A172 (cell line): ENCODE measurements around the gene SLC4A9. TPM values are rescaled to one million over a fixed set of nuclear protein-coding genes. Genes with fewer than 3 reads are reported as not detected.
A peak's percentile ranks its signal among the peaks of the same experiment; 100 is the strongest.
"Not testable (repeated sequence)": the region's sequence is repeated elsewhere in the genome, so short reads cannot be mapped to it uniquely, and the experiment has no call there.

Source experiments
- DNase-seq: peaks from one replicate; pipeline ENCODE4 v3.0.0-alpha.2; 2015; ENCODE audit warnings: low spot score
- total RNA-seq: library from RNA; depleted of rRNA; stranded (reverse); fragments of >200 nt; shearing (Covaris generic); gene quantifications from 2 replicates; pipeline ENCODE4 v1.2.3, GENCODE V29; 2014

The SLC4A9 gene
- total RNA-seq, 1 experiment from 2014 or later = not detected

- no peak for DNase-seq
Observed at GRCh38 chr5:140338908-140339307, 21.1 kb upstream of the SLC4A9 start.

- no peak for DNase-seq
Observed at GRCh38 chr5:140339636-140340035, 20.4 kb upstream of the SLC4A9 start.

GRCh38 chr5:140340605-140341121 is 19.3 kb upstream of the SLC4A9 start:
- DNase-seq = no peak

GRCh38 chr5:140341591-140341990 is 18.4 kb upstream of the SLC4A9 start:
- no peak for DNase-seq

GRCh38 chr5:140342287-140342686 is 17.7 kb upstream of the SLC4A9 start:
- no peak for DNase-seq

GRCh38 chr5:140342896-140343295 is 17.1 kb upstream of the SLC4A9 start:
- no peak for DNase-seq

- DNase-seq = not testable (repeated sequence)
Observed at GRCh38 chr5:140343849-140344248, 16.1 kb upstream of the SLC4A9 start.

GRCh38 chr5:140344683-140345423 is 15.1 kb upstream of the SLC4A9 start:
- DNase-seq = peak; percentile 75

- peak; percentile 46 for DNase-seq
Observed at GRCh38 chr5:140345919-140346347, 14.1 kb upstream of the SLC4A9 start.

- DNase-seq = peak; percentile 50
Observed at GRCh38 chr5:140346348-140347221, 13.4 kb upstream of the SLC4A9 start, which contains the start of gene HBEGF. HBEGF (minus strand) TSS chr5:140346603; CDS start chr5:140346328, 275 bp downstream.

GRCh38 chr5:140347360-140347759 is 12.6 kb upstream of the SLC4A9 start:
- DNase-seq = no peak

GRCh38 chr5:140348104-140348503 is 11.9 kb upstream of the SLC4A9 start:
- no peak for DNase-seq

- DNase-seq = no peak
Observed at GRCh38 chr5:140349244-140349643, 10.8 kb upstream of the SLC4A9 start.

- DNase-seq = peak; percentile 79
Observed at GRCh38 chr5:140351609-140352334, 8.2 kb upstream of the SLC4A9 start.

GRCh38 chr5:140355546-140355945 is 4.4 kb upstream of the SLC4A9 start:
- no peak for DNase-seq

GRCh38 chr5:140356853-140357725 is 2.9 kb upstream of the SLC4A9 start:
- DNase-seq = no peak

- peak; percentile 88 for DNase-seq
Observed at GRCh38 chr5:140357726-140358093, 2.3 kb upstream of the SLC4A9 start.

- DNase-seq = no peak
Observed at GRCh38 chr5:140358738-140359310, 1.2 kb upstream of the SLC4A9 start.

GRCh38 chr5:140360681-140361479 is 886 bp downstream of the SLC4A9 start:
- no peak for DNase-seq

- DNase-seq = no peak
Observed at GRCh38 chr5:140361901-140362300, 1.9 kb downstream of the SLC4A9 start.
